Peyer's patch (tissue), 4 donors: ENCODE results near the gene IRGC.

ENCODE experiments used
- CTCF ChIP-seq, 6 experiments: fragments of 450-650 bp in 4 of 6; fragments of 200-600 bp in 2 of 6; sonication (generic) in 1 of 6; IDR thresholded peaks; one replicate each; pipeline ENCODE4 v1.5.1; 2017 to 2019; ENCODE audit warnings: antibody characterized with exemption in 6 of 6, mild to moderate bottlenecking in 3 of 6, moderate library complexity in 1 of 6
- POLR2A ChIP-seq, 2 donors: fragments of 450-650 bp; IDR thresholded peaks; one replicate each; pipeline ENCODE4 v1.5.1; 2017; ENCODE audit warnings: antibody characterized with exemption in 2 of 2, mild to moderate bottlenecking in 2 of 2, moderate library complexity in 2 of 2

GRCh38 chr19:43731846-43732245, 16.0 kb downstream of the IRGC start:
- TF ChIP-seq CTCF (IDR thresholded peaks at IDR 0.05) (no peak), POLR2A (IDR thresholded peaks at IDR 0.05) (no peak)
